GM12875 (cell line): ENCODE results near the gene OVCA2.

Experiments
- H3K4me3 ChIP-seq: one replicate; pipeline ENCODE4 v1.5.1; 2011; ENCODE audit warnings: low read depth, low read length, control low read depth
- CTCF ChIP-seq: IDR thresholded peaks from 2 replicates; pipeline ENCODE4 v1.5.1; 2011; ENCODE audit warnings: low read depth, mild to moderate bottlenecking, control low read depth, inconsistent platforms, low read length, moderate library complexity, borderline replicate concordance; ENCODE audit not compliant: insufficient read depth

Gene OVCA2

GRCh38 chr17:2034806-2035540 lies 6.8 kb upstream of the OVCA2 start:
- H3K4me3 ChIP-seq: no peak overlapping the region
- TF ChIP-seq CTCF: no peak

- H3K4me3 ChIP-seq: no peak overlapping the region
- TF ChIP-seq CTCF: no peak
Measured at GRCh38 chr17:2035541-2036488, 6.0 kb upstream of the OVCA2 start.

- no peak for TF ChIP-seq CTCF
- no peak overlapping the region for H3K4me3 ChIP-seq
Measured at GRCh38 chr17:2037155-2037554, 4.7 kb upstream of the OVCA2 start.

- TF ChIP-seq CTCF: no peak
- H3K4me3 ChIP-seq: no peak overlapping the region
Measured at GRCh38 chr17:2040219-2040827, 1.5 kb upstream of the OVCA2 start.

- peak overlapping the region; percentile 91 for H3K4me3 ChIP-seq
- no peak for TF ChIP-seq CTCF
Measured at GRCh38 chr17:2040942-2041560, 771 bp upstream of the OVCA2 start.

GRCh38 chr17:2042390-2042847 lies 597 bp downstream of the OVCA2 start:
- no peak for TF ChIP-seq CTCF
- H3K4me3 ChIP-seq: peak overlapping the region; percentile 91
